Activated CD4-positive, alpha-beta T cell treated with anti-CD3 and anti-CD28 coated beads for 36 hours (primary cell): ENCODE results near the gene DNAJC9. TPM values are rescaled to one million over a fixed set of nuclear protein-coding genes. Genes with fewer than 3 reads are reported as not detected.

Experiments used
- ATAC-seq: fragments of 200-7000 bp; cut with Tn5 transposase; one replicate; pipeline ENCODE4 v1.10.0; 2021; ENCODE audit warnings: mild to moderate bottlenecking, moderate library complexity
- CTCF ChIA-PET: fragments of 350-600 bp; sonication (Branson Sonifier 250); formaldehyde crosslinking; loops from one replicate; lab custom pipeline; 2021; ENCODE audit warnings: antibody characterized with exemption; lab: Charles Lee
- POLR2A ChIA-PET: fragments of 350-600 bp; sonication (Branson Sonifier 250); formaldehyde crosslinking; loops from one replicate; lab custom pipeline; 2021; ENCODE audit warnings: antibody characterized with exemption, inconsistent platforms; lab: Charles Lee
- DNase-seq: peaks from one replicate; pipeline ENCODE4 v3.0.0-alpha.2; 2020
- H3K27ac Mint-ChIP-seq: one replicate; pipeline ENCODE4 v1.8.0; 2021; ENCODE audit warnings: mixed read lengths
- H3K27me3 Mint-ChIP-seq: one replicate; pipeline ENCODE4 v1.8.0; 2021; ENCODE audit warnings: mixed read lengths
- H3K36me3 Mint-ChIP-seq: one replicate; pipeline ENCODE4 v1.8.0; 2021; ENCODE audit warnings: low read depth, mixed read lengths
- H3K4me1 Mint-ChIP-seq: one replicate; pipeline ENCODE4 v1.8.0; 2021; ENCODE audit warnings: mixed read lengths
- H3K4me3 Mint-ChIP-seq: one replicate; pipeline ENCODE4 v1.8.0; 2021; ENCODE audit warnings: mild to moderate bottlenecking, moderate library complexity, mixed read lengths
- H3K9me3 Mint-ChIP-seq: one replicate; pipeline ENCODE4 v1.8.0; 2021; ENCODE audit warnings: low read depth, mixed read lengths
- intact Hi-C, 2 experiments: fragments of 100-400 bp; cut with DNase I in 1 of 2; cut with micrococcal nuclease in 1 of 2; formaldehyde crosslinking; loops; one replicate each; pipeline versions ENCODE4 v1.14.2 to v1.15.1; 2022 to 2024; cut with DNase I, micrococcal nuclease
- total RNA-seq, 2 experiments: library from RNA; stranded (reverse); gene quantifications; one replicate each; pipeline ENCODE4 v1.2.3, GENCODE V29; 2021

DNAJC9 gene
- total RNA-seq, 2 experiments from 2014 or later, result 36.9 to 45.4 TPM

GRCh38 chr10:73218431-73219191, 28.4 kb downstream of the DNAJC9 start:
- Mint-ChIP-seq H3K4me3 (no peak overlapping the region), H3K9me3 (no peaks in the 10 kb centered on the region), H3K27ac (no peak overlapping the region), H3K36me3 (peaks cover 40% of the 10 kb centered on the region), H3K4me1 (no peaks in the 10 kb centered on the region), H3K27me3 (no peaks in the 10 kb centered on the region)
- intact Hi-C loops, result no loop called here
- ChIA-PET CTCF (interaction anchor here (0.8 to 1.3 kb wide), 2 partner anchors 13 to 23 kb away, joined by 3 to 4 read pairs; no protein-coding TSS in a partner anchor), POLR2A (interaction anchor here (0.6 to 0.7 kb wide), 2 partner anchors 57 to 184 kb away, joined by 3 to 4 read pairs; no protein-coding TSS in a partner anchor)
- ATAC-seq, result no peak
- no peak for DNase-seq

- peaks cover 44% of the 10 kb centered on the region for H3K36me3 Mint-ChIP-seq
- H3K4me1 Mint-ChIP-seq, result no peaks in the 10 kb centered on the region
- no peaks in the 10 kb centered on the region for H3K9me3 Mint-ChIP-seq
- intact Hi-C loops, result no loop called here
- ChIA-PET POLR2A (no interaction called here), CTCF (interaction anchor here (1.3 kb wide), 1 partner anchor 24 kb away, joined by 3 read pairs; no protein-coding TSS in a partner anchor)
- H3K27ac Mint-ChIP-seq, result no peak overlapping the region
- H3K27me3 Mint-ChIP-seq, result no peaks in the 10 kb centered on the region
- DNase-seq (no peak), ATAC-seq (no peak)
- H3K4me3 Mint-ChIP-seq, result no peak overlapping the region
Observed at GRCh38 chr10:73217628-73218027, 29.4 kb downstream of the DNAJC9 start.

- intact Hi-C loops, result no loop called here
- ChIA-PET CTCF (no interaction called here), POLR2A (no interaction called here)
- Mint-ChIP-seq H3K4me1 (no peaks in the 10 kb centered on the region), H3K36me3 (peaks cover 35% of the 10 kb centered on the region), H3K27ac (no peak overlapping the region), H3K4me3 (no peak overlapping the region), H3K9me3 (no peaks in the 10 kb centered on the region), H3K27me3 (no peaks in the 10 kb centered on the region)
- ATAC-seq (no peak), DNase-seq (no peak)
Observed at GRCh38 chr10:73215749-73216148, 31.3 kb downstream of the DNAJC9 start.

- Mint-ChIP-seq H3K36me3 (peaks cover 25% of the 10 kb centered on the region), H3K27ac (no peak overlapping the region), H3K4me1 (no peaks in the 10 kb centered on the region), H3K4me3 (no peak overlapping the region), H3K9me3 (no peaks in the 10 kb centered on the region), H3K27me3 (no peaks in the 10 kb centered on the region)
- POLR2A ChIA-PET, result no interaction called here
- DNase-seq (no peak), ATAC-seq (no peak)
- CTCF ChIA-PET, result no interaction called here
- intact Hi-C loops, result no loop called here
Observed at GRCh38 chr10:73211106-73211811, 35.8 kb downstream of the DNAJC9 start.

GRCh38 chr10:73210395-73211105, 36.5 kb downstream of the DNAJC9 start:
- Mint-ChIP-seq H3K27ac (no peak overlapping the region), H3K4me3 (no peak overlapping the region), H3K27me3 (no peaks in the 10 kb centered on the region), H3K36me3 (peaks cover 25% of the 10 kb centered on the region), H3K4me1 (no peaks in the 10 kb centered on the region), H3K9me3 (peaks cover 6% of the 10 kb centered on the region)
- ChIA-PET CTCF (no interaction called here), POLR2A (no interaction called here)
- ATAC-seq (no peak), DNase-seq (no peak)
- intact Hi-C loops, result no loop called here

- H3K4me3 Mint-ChIP-seq, result no peak overlapping the region
- POLR2A ChIA-PET, result interaction anchor here (0.6 kb wide), 1 partner anchor 12 kb away, joined by 5 read pairs; no protein-coding TSS in a partner anchor
- DNase-seq (no peak), ATAC-seq (no peak)
- H3K4me1 Mint-ChIP-seq, result peaks cover 3% of the 10 kb centered on the region
- H3K27ac Mint-ChIP-seq, result no peak overlapping the region
- intact Hi-C loops, result no loop called here
- H3K27me3 Mint-ChIP-seq, result no peaks in the 10 kb centered on the region
- CTCF ChIA-PET, result no interaction called here
- peaks cover 27% of the 10 kb centered on the region for H3K36me3 Mint-ChIP-seq
- peaks cover 6% of the 10 kb centered on the region for H3K9me3 Mint-ChIP-seq
Observed at GRCh38 chr10:73209705-73210104, 37.4 kb downstream of the DNAJC9 start.

GRCh38 chr10:73207883-73208282, 39.2 kb downstream of the DNAJC9 start:
- Mint-ChIP-seq H3K9me3 (peaks cover 6% of the 10 kb centered on the region), H3K4me3 (no peak overlapping the region), H3K27ac (no peak overlapping the region), H3K27me3 (no peaks in the 10 kb centered on the region), H3K4me1 (peaks cover 3% of the 10 kb centered on the region), H3K36me3 (peaks cover 18% of the 10 kb centered on the region)
- ChIA-PET POLR2A (no interaction called here), CTCF (interaction anchor here (0.5 to 0.7 kb wide), 2 partner anchors 355 to 665 kb away, joined by 3 read pairs; no protein-coding TSS in a partner anchor)
- no peak for DNase-seq
- ATAC-seq, result no peak
- intact Hi-C loops, result no loop called here

- H3K9me3 Mint-ChIP-seq, result peaks cover 6% of the 10 kb centered on the region
- H3K27me3 Mint-ChIP-seq, result no peaks in the 10 kb centered on the region
- no peak overlapping the region for H3K4me3 Mint-ChIP-seq
- intact Hi-C loops, result no loop called here
- ATAC-seq (no peak), DNase-seq (no peak)
- peaks cover 3% of the 10 kb centered on the region for H3K4me1 Mint-ChIP-seq
- no peak overlapping the region for H3K27ac Mint-ChIP-seq
- H3K36me3 Mint-ChIP-seq, result peaks cover 14% of the 10 kb centered on the region
- CTCF ChIA-PET, result interaction anchor here (1.2 kb wide), 1 partner anchor 8 kb away, joined by 3 read pairs; no protein-coding TSS in a partner anchor
- POLR2A ChIA-PET, result no interaction called here
Observed at GRCh38 chr10:73206385-73206784, 40.7 kb downstream of the DNAJC9 start.

GRCh38 chr10:73205890-73206289, 41.2 kb downstream of the DNAJC9 start:
- peaks cover 13% of the 10 kb centered on the region for H3K36me3 Mint-ChIP-seq
- ChIA-PET POLR2A (no interaction called here), CTCF (interaction anchor here (1.2 kb wide), 1 partner anchor 8 kb away, joined by 3 read pairs; no protein-coding TSS in a partner anchor)
- intact Hi-C loops, result no loop called here
- DNase-seq, result no peak
- no peak overlapping the region for H3K27ac Mint-ChIP-seq
- H3K4me1 Mint-ChIP-seq, result peaks cover 3% of the 10 kb centered on the region
- ATAC-seq, result no peak
- H3K27me3 Mint-ChIP-seq, result no peaks in the 10 kb centered on the region
- no peak overlapping the region for H3K4me3 Mint-ChIP-seq
- H3K9me3 Mint-ChIP-seq, result peaks cover 6% of the 10 kb centered on the region

- intact Hi-C loops, result no loop called here
- peaks cover 9% of the 10 kb centered on the region for H3K36me3 Mint-ChIP-seq
- ChIA-PET CTCF (interaction anchor here (1.1 kb wide), 1 partner anchor 106 kb away, joined by 12 read pairs; no protein-coding TSS in a partner anchor), POLR2A (no interaction called here)
- no peak overlapping the region for H3K27ac Mint-ChIP-seq
- no peaks in the 10 kb centered on the region for H3K27me3 Mint-ChIP-seq
- no peak for DNase-seq
- ATAC-seq, result no peak
- H3K9me3 Mint-ChIP-seq, result peaks cover 6% of the 10 kb centered on the region
- H3K4me1 Mint-ChIP-seq, result peaks cover 3% of the 10 kb centered on the region
- no peak overlapping the region for H3K4me3 Mint-ChIP-seq
Observed at GRCh38 chr10:73205081-73205480, 42.0 kb downstream of the DNAJC9 start.
